MM.1S (cell line): Measurements from ENCODE around the gene PKP2.

Experiments
- CTCF ChIP-seq: fragments of 300-600 bp; sonication (generic); IDR thresholded peaks from 2 replicates; pipeline ENCODE4 v1.5.1; 2016; ENCODE audit warnings: antibody characterized with exemption, low read length, mixed read lengths
- EZH2 ChIP-seq: fragments of 300-600 bp; sonication (generic); optimal IDR thresholded peaks from 2 replicates; pipeline ENCODE3; 2017; ENCODE audit warnings: low read depth, mild to moderate bottlenecking, antibody characterized with exemption, low read length, mixed read lengths
- EZH2phosphoT487 ChIP-seq: fragments of 300-600 bp; sonication (generic); IDR thresholded peaks from 2 replicates; pipeline ENCODE4 v1.6.1; 2018; ENCODE audit warnings: antibody characterized with exemption, low read length

GRCh38 chr12:32868885-32869284 lies 27.7 kb downstream of the PKP2 start:
- no peak for TF ChIP-seq CTCF
- no peak for TF ChIP-seq EZH2phosphoT487
- no peak for TF ChIP-seq EZH2
